NCI-H446 (cell line): ENCODE data around the gene DPPA5.
"Not testable (repeated sequence)": the region's sequence is repeated elsewhere in the genome, so short reads cannot be mapped to it uniquely, and the experiment has no call there.

Experiments used
- DNase-seq, 2 experiments: peaks; one replicate each; lab custom pipeline; 2025; lab: John Stamatoyannopoulos, UW

The DPPA5 gene, protein sequence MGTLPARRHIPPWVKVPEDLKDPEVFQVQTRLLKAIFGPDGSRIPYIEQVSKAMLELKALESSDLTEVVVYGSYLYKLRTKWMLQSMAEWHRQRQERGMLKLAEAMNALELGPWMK

DNA sequence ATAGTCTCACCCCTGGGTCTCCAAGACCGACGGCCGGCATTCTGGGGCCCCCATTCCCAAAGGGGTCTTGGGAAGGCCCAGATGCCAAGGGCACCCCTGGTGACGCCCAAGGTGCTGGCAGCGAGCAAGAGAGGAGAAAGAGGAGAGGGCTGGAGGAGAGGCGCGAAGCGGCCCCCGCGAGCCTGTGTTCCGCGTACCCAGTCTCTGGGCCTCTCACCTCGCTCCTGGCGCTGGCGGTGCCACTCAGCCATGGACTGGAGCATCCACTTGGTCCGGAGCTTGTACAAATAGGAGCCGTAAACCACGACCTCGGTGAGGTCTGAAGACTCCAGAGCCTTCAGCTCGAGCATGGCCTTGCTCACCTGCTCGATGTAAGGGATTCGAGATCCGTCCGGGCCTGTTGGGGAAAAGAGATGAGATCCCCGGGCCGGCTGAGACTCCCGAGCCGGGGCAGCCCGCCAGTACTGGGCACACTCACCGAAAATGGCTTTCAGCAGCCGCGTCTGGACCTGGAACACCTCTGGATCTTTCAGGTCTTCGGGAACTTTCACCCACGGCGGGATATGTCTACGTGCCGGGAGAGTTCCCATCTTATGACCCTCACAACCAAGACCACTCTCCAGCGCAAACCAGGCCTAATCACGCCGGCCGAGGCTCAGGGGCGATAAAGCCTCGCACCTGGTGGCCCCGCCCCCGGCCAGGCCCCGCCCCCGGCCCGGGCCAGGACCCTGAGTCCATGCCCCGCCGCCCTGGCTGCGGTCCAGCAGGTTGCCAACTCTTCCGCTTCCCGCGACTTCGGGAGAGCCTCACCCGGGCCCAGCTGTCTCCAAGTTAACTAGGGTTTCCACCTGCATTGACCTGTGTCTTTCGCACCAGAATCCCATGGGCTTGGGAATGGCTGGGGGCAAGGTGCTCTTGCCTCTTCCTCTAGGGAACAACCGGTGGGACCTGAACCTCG lies at the start of gene DPPA5:
DPPA5 (minus strand) TSS at position 641 of the 958 bp plus-strand sequence; CDS start at position 590, 51 bp downstream.
- DNase-seq, result no peak

DNA sequence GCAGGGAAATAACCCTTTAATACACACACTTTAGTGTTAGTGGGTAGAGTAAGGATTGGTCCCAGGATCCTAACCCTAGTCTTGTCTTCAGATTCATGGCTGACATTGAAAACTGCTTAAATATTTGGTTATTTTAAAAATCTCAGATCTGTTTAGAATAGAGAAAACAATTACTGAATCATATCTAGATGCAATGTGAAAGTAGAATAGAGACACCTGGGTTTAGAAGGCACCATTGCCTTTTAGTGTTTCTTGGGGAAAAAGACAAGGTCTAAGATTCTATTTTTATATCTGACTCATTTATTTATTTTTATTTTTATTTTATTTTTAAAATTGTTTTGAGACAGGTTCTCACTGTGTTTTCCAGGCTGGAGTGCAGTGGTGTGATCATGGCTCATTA lies 46.6 kb upstream of the DPPA5 start:
- no peak for DNase-seq

DNA sequence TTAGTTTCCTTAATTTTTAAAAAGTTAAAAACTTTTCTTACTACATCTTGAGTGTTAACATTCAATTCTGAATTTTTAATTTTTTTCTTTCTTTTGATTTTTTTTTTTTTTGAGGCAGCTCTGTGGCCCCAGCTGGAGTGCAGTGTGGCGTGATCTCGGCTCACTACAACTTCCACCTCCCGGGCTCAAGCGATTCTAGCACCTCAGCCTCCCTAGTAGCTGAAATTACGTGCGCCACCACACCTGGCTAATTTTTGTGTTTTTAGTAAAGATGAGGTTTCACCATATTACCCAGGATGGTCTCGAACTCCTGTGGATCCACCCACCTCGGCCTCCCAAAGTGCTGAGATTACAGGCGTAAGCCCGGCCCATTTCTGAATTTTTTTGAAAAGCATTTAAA lies 41.8 kb upstream of the DPPA5 start:
- DNase-seq, result no peak

DNA sequence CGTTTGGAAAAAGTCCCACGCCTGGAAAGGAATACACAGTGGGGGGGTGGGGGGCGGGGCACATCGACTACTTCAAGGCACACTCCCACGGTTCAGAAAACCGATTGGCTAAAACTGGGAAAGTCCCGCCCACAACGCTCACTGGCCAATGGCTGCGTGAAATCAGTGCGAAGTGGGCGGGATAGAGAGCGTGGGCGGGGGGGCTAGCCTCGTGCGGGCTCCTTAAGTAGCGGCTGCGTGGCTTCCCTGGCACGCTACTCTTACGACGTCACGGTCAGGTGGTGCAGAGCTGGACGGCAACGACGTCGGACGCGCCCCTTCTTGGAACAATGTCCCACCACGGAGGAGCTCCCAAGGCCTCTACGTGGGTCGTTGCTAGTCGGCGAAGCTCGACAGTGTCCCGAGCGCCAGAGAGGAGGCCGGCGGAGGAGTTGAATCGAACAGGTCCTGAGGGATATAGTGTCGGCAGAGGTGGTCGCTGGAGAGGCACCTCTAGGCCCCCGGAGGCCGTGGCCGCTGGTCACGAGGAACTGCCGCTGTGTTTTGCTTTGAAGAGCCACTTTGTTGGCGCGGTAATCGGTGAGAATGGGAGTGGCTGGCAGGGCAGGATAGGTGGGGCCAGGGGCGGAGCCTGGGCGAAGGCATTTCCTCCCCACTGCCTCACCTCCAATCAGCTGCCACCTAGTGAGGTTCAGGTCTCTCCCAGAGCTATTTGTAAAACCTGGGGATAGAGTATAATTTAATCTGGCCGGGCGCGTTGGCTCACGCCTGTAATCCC lies 40.7 kb upstream of the DPPA5 start, which contains the start of gene DDX43:
DDX43 (plus strand) TSS at position 252 of the 778 bp plus-strand sequence; CDS start at position 330, 78 bp downstream.
- no peak for DNase-seq

DNA sequence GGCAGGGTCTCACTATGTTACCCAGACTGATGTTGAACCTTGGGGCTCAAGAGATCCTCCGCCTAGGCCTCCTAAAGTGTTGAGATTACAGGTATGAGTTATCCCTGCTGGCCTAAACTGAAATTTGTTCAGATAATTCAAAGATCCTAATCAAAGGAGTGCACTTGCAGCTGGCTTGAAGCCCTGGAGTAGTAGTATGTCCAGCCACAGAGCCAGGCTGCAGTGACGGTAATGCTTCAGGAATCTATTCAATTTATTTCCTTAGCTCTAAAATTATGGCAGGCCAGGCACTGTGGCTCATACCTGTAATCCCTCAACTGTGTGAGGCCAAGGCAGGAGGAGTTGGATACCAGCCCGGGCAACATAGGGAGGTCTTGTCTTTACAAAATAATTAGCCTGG lies 39.2 kb upstream of the DPPA5 start:
- no peak for DNase-seq

DNA sequence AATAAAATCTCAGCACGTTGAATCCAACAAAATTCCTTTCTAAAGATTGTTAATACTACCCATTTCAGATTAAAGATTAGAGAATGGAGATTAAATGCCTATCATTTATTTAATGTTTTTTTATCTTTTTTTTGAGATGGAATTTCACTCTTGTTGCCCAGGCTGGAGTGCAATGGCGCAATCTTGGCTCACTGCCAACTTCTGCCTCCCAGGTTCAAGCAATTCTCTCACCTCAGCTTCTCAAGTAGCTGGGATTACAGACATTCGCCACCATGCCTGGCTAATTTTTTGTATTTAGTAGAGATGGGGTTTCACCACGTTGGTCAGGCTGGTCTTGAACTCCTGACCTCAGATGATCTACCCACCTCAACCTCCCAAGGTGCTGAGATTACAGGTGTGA lies 38.1 kb upstream of the DPPA5 start:
- DNase-seq, result not testable (repeated sequence)

DNA sequence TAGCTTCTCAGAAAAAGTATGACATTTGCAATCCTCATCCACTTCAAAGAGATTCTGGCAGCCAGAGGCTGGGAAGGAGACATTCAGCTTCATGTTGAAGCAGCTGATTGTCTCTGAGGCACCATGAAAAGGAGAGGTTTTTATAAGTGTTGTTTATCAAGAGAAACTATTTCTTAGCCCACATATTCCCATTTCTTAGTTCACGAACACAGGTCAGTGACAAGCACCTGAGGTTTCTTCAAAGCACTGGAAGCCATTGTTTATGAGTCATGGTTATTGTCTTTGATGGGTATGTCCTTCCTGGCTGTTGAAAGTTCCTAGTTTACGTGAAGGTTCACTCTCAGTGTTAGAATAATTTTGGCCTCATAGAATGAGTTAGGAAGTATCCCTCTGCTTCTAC lies 37.6 kb upstream of the DPPA5 start:
- DNase-seq, result no peak

DNA sequence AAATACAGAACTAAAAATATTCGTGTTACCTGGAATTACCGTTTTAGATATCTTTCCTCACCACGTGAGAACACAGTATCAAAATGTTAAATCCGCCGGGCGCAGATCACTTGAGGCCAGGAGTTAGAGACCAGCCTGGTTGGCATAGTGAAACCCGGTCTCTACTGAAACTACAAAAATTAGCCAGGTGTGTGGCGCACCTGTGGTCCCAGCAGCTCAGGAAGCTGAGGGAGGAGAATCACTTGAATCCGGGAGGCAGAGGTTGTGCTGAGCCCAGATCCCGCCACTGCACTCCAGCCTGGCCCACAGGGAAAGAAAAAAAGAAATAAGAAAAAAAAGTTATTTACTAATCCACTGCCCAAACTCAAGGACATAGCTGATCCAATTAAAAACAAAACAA lies 35.8 kb upstream of the DPPA5 start:
- no peak for DNase-seq

DNA sequence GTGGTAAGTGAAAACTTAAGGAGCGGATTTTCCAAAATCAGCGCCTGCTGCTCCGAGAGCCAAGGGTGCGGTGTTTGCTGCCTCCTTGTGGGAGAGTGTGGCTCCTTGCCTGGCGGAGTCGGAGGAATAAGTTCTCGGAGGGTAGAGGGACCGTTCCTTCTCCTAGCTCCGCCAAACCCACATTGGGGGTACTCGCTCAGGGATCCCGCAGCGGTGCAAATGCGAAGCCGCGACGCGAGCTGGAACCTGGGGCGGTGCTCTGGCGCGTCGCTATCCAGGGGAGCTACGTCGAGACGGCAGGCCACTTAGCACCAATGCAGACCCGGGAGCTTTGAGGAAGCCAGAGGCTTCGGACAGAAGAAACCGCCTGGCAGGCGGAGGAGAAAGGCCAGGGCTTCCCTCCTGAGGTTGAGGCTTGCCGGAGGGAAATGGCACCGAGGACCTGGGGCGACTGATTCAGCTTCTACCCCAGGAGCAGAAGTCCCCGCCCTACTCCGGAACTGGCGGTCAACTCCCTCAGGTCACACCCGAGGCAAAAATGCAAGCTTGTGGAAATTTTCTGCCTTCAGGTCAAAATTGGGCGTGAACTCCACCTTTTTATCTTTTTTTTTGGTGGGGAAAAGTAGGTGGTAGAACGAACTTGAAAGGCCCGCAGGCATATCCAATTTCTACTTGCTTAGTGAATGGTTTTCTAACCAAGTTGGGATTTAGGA lies 34.9 kb upstream of the DPPA5 start:
- peak in 1 of 2 experiments; percentile 60 for DNase-seq

DNA sequence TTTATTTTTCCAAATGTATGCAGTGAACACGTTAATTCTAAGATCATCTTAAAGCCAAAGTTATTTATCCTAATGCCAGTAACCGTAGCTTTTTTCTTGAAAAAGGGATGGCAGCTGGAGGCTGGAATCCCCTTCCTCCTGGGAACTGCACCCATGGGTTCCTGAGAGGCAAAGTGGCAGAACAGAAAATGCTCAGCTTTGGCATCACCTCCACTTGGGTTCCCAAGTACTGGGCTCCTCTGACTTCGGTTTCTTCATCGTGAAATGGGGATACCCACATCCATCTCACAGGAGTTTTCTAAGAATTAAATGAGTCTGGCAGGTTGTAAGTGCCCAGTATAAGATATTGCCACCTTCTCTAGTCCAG lies 34.3 kb upstream of the DPPA5 start:
- no peak for DNase-seq

DNA sequence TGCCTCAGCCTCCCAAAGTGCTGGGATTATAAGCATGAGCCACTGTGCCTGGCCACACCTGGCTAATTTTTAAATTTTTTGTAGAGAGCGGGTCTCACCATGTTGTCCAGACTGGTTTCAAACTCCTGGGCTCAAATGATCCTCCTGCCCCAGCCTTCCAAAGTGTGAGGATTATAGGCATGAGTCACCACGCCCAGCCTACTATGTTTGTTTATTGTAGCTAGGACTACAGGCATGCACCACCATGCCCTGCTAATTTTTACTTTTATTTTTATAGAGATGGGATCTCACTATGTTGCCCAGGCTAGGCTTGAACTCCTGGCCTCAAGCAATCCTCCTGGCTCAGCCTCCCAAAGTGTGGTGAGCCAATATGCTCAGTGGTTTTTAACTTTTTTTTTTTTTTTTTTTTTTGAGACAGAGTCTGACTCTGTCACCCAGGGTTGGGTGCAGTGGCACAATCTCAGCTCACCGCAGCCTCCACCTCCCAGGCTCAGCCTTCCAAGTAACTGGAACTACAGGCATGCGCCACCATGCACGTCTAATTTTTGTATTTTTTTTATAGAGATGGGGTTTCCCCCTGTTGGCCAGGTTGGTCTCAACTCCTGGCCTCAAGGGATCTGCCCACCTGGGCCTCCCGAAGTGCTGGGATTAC lies 28.5 kb upstream of the DPPA5 start:
- no peak for DNase-seq

DNA sequence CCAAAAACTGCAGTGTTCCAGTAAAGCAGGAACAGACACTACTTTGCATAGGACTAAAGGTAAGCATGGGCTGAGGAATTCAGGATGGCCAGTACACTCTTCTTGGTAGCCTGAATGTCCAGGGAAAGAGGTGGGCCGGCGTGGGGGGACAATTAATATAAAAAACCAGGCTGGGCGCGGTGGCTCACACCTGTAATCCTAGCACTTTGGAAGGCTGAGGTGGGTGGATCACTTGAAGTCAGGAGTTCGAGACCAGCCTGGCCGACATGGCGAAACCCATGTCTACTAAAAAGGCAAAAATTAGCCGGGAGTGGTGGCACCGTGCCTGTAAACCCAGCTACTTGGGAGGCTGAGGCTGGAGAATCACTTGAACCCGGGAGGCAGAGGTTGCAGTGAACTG lies 27.5 kb upstream of the DPPA5 start:
- DNase-seq, result not testable (repeated sequence)

DNA sequence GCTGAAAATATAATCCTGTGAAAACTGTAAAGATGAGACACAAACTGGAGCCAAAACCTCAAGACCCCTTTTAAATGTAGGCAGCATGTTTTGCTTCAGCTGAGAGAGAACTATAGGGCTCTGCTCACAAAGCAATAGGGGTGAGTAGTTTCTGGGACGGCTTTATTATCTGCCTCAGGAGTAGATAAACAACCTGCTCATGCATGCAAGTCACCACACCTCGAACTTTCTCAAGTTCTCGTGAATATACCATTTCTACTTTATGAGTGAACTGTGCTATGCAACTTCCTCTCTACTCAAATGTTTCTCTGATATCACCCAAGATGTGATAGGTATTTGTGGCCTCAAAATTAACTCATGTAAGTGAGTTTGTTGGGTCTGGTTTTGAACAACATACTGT lies 23.1 kb upstream of the DPPA5 start:
- DNase-seq, result no peak

DNA sequence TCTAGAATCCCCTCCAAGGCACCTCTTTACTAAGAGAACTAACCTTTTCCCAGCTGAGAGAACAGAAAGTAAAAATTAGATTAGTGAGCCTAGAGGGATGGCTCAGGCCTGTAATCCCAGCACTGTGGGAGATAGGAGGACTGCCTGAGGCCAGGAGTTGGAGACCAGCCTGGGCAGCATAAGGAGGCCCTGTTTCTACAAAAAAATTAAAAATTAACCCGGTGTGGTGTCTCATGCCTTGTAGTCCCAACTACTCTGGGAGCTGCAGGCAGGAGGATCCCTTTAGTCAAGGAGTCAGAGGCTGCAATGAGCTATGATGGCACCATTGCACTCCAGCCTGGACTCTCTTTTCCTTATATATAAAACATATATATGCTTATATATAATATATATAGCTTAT lies 21.1 kb upstream of the DPPA5 start:
- DNase-seq, result no peak

DNA sequence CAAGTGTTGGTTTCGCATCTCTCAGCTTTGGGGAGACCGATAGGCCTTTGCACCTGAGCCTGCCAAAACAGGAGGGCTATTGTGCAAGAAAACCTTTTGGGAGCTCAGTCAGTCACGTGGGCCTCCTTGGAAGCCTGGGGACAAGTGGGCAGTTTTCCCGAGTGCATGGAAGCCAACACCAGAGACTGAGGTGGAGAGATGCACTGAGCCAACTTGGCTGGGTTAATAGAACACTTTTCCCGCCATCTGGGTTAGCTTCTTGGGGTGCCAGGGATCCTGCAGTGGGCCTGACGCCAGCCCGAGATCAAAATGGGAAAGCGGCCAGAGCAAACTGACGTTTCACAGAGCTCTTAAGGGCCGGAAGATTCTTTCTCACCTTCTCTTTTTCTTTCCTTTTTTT lies 18.4 kb upstream of the DPPA5 start:
- peak; percentile 71 to 92 for DNase-seq

DNA sequence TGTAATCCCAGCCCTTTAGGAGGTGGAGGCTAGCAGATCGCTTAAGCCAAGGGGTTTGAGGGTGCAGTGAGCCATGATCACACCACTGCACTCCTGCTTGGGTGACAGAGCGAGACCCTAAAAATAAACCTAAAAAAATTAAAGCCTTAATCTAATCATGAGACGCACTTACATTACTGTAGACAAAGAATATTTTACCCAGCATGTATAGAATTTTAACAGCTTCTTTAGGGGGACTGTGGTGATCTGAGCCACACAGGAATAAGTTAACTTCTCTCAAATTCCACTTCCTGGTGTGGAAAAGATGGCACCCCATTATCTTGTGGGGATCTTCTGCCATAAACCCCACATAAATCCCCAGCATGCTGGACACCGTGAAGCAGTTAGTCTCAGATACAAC lies 17.9 kb upstream of the DPPA5 start:
- DNase-seq, result no peak

DNA sequence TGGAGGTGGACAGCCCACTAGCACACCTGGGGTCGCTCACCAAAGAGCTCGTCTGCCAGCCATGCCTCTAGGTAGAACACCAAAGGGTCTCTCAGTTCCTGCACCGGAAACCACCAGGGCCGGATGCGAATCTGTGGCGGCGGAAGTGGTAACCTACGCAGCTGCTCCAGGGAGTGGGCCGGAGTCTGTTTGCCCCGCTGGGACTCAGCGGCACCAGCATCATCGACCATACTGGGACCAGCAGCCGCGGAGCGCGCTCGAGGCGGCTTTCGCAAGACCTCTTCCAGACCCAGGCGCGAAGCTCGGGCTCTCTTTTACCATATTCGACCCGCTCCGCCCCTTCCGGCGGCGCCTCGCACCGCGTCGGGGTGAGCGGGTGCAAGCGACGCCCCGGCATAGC lies 15.5 kb upstream of the DPPA5 start, which contains the start of gene OOEP:
OOEP (minus strand) TSS at position 335 of the 400 bp plus-strand sequence; CDS start at position 230, 105 bp downstream.
- DNase-seq, result no peak

DNA sequence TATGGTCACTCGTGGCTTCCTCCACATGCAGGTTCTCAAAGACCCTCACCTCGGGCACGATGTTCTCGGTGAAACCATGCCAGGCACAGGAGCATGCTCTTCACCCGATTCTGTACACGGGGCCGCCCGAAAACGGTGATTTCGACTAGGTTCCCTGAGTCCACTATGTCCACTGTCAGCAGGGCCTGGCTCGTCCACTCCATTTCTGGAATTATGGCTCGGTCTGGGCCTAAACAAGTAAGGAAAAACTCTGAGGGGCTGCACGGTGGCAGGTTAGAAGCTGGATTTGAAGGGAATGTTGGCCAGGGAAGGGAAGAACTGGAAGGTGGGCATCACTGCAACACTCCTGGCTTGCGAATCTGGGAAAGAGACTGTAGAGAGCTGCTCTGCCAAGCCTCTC lies 15.1 kb upstream of the DPPA5 start:
- DNase-seq, result no peak

DNA sequence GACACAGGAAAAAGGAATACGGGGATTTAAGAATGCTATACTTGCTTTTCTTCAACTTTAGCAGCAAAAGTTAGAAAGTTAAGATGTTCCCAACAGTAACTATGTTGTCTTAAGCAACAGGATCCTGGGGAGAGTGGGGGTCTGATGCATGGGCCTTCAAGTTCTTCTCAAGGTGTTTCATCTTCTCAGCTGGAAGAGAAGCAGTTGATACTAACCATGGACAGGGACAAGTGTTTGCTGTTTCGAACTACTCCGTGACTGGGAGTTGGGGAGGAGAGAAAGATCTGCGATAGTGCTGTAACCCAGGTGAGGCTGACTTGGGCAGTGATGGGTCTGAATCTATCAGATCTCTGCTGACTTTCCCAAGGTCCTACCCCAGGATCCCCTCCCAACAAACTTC lies 14.6 kb upstream of the DPPA5 start:
- DNase-seq, result no peak

DNA sequence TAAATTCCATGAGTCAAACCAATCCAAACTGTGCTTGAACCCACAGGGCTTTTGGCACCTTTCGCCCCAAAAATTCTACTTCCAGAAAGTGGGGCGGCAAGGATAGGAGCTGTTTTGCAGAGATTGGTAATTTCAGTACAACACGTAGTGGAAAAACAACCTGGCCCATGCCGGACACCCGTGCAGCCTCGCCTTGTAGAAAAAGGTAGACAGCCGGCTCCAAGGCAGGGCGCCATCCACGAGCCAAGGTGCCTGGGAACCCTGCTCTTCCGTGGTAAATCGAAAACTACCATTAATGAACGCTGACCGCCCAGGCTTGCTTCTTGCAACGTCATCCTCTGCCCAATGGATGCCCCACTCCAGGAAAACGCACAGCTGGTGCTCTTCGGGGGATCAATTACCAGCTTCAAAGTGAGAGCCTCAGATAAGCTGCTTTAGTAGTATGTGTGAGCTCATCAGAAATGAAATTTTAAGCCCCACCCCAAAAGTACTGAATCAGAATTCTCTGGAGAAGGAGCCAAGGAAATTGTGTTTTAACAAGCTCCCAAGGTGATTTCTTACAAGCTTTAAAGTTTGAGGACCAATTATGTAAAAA lies 13.8 kb upstream of the DPPA5 start:
- no peak for DNase-seq

DNA sequence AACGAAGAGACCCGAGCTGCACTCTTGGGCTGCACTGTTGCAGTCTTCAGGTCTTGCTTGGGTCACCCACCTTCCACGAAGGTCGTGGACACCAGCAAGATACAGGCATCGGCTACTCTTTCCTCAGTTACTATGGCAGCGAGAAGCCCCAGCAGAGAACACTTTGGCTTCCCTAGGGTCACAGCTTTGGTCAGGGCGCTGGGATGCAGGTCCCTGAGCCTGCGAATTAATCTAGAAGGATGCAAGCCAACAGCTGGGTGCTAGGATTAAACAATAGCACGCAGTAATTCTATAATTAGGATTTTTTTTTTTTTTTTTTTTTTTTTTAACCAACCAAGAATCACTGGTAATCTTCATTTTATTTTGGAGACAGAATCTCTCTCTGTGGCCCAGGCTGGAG lies 10.5 kb upstream of the DPPA5 start:
- no peak for DNase-seq
